ENCODE data around the gene RARG. TPM values are rescaled to one million over a fixed set of nuclear protein-coding genes. Genes with fewer than 3 reads are reported as not detected.
"Not testable (repeated sequence)": the region's sequence is repeated elsewhere in the genome, so short reads cannot be mapped to it uniquely, and the experiment has no call there.

Gene RARG
- total and polyA plus RNA-seq, 2 donors (not counting 3 experiments of a cell fraction or from before 2014, with no cell fraction given): 9.9 to 19.5 TPM

DNA sequence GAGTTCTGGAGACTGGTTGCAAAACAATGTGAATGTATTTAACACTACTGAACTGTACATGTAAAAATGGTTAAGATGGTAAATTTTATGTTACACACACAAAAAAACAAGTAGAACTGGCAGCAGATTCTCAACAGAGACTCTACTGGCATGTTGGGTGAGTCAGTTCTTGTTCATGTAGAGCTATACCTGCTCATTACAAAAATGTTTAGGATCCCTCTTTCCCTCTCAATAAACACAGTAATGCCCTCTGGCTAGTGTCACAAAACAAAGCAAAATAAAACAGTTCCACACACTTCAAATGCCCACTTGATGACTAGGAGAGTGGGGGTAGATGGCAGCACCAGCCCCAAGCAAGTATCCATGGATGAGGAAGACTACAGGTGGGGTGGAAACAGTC is 65.2 kb downstream of the RARG start:
- Histone ChIP-seq H3K9me1 (replicated peaks; ENCODE audit: control insufficient read depth, extremely low read depth, insufficient read depth, low read length) (no peaks in the 10 kb centered on the region), H3K4me2 (ENCODE audit: insufficient read depth, low read length) (no peak overlapping the region), H3K79me2 (ENCODE audit: control insufficient read depth, insufficient read depth, low read length) (no peaks in the 10 kb centered on the region), H3K27me3 (ENCODE audit: control insufficient read depth in 2 of 2, insufficient read depth in 2 of 2, low read length in 2 of 2) (no peaks in the 10 kb centered on the region), H3K9me3 (replicated peaks; ENCODE audit: control insufficient read depth, insufficient read depth, low read length) (no peaks in the 10 kb centered on the region), H2AFZ (ENCODE audit: low read depth, low read length) (no peak overlapping the region), H3K36me3 (ENCODE audit: control insufficient read depth in 2 of 2, extremely low read depth in 1 of 2, insufficient read depth in 2 of 2, low read length in 2 of 2) (peaks cover 0 to 5% of the 10 kb centered on the region in 2 experiments), H3K4me3 (replicated peaks in 1 of 3; ENCODE audit: insufficient read depth in 1 of 3, low read depth in 1 of 3, low read length in 3 of 3) (no peak overlapping the region), H3K9ac (replicated peaks; ENCODE audit: extremely low read depth, insufficient read depth, low read length) (no peak overlapping the region), H3K27ac (ENCODE audit: insufficient read depth, low read depth, low read length) (no peak overlapping the region), H3K4me1 (ENCODE audit: control insufficient read depth, extremely low read depth, insufficient read depth, low read length) (no peaks in the 10 kb centered on the region), H4K20me1 (replicated peaks; ENCODE audit: control insufficient read depth, extremely low read depth, insufficient read depth, low read length) (no peaks in the 10 kb centered on the region)
- CTCF ChIA-PET: interaction anchor here (1.7 kb wide), 1 partner anchor 26 kb away, joined by 4 read pairs; no protein-coding TSS in a partner anchor
- DNase-seq (ENCODE audit: low read depth, low spot score) (no peak), FAIRE-seq (no peak)
- TF ChIP-seq, protein P1, sequence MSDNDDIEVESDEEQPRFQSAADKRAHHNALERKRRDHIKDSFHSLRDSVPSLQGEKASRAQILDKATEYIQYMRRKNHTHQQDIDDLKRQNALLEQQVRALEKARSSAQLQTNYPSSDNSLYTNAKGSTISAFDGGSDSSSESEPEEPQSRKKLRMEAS (IDR thresholded peaks at IDR 0.05; ENCODE audit: insufficient read depth, insufficient read length): no peak
- no peak for TF ChIP-seq GATA2 (IDR thresholded peaks at IDR 0.05; ENCODE audit: insufficient read depth, insufficient read length, low read depth, low read length)
- no peak for TF ChIP-seq MYC (IDR thresholded peaks at IDR 0.05; ENCODE audit: low read depth, low read length)
- TF ChIP-seq JUN (IDR thresholded peaks at IDR 0.05; ENCODE audit: borderline replicate concordance, insufficient read depth, insufficient read length, low read depth): no peak
- no peak for TF ChIP-seq POLR2AphosphoS5 (IDR thresholded peaks at IDR 0.05; ENCODE audit: insufficient read depth, low read depth, low read length)
- TF ChIP-seq, protein P2, sequence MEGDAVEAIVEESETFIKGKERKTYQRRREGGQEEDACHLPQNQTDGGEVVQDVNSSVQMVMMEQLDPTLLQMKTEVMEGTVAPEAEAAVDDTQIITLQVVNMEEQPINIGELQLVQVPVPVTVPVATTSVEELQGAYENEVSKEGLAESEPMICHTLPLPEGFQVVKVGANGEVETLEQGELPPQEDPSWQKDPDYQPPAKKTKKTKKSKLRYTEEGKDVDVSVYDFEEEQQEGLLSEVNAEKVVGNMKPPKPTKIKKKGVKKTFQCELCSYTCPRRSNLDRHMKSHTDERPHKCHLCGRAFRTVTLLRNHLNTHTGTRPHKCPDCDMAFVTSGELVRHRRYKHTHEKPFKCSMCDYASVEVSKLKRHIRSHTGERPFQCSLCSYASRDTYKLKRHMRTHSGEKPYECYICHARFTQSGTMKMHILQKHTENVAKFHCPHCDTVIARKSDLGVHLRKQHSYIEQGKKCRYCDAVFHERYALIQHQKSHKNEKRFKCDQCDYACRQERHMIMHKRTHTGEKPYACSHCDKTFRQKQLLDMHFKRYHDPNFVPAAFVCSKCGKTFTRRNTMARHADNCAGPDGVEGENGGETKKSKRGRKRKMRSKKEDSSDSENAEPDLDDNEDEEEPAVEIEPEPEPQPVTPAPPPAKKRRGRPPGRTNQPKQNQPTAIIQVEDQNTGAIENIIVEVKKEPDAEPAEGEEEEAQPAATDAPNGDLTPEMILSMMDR (IDR thresholded peaks at IDR 0.05; ENCODE audit: extremely low read depth in 1 of 2, insufficient read depth in 1 of 2, low read depth in 1 of 2, low read length in 2 of 2): no peak
- TF ChIP-seq POLR2A (IDR thresholded peaks at IDR 0.05; ENCODE audit: low read depth, low read length): no peak
- TF ChIP-seq FOS (IDR thresholded peaks at IDR 0.05; ENCODE audit: borderline replicate concordance, insufficient read depth, low read length): no peak
- TF ChIP-seq EZH2 (IDR thresholded peaks at IDR 0.05; ENCODE audit: borderline replicate concordance, low read depth, low read length, severe bottlenecking): no peak
- dilution Hi-C loops (cut with MboI; ENCODE audit: extremely low pct_ligation_motif_present, low sequenced_read_pairs): no loop called here
- intact Hi-C loops (cut with micrococcal nuclease): no loop called here
- BruUV-seq (replicated peaks): no TSS peak
- POLR2A ChIA-PET: no interaction called here

DNA sequence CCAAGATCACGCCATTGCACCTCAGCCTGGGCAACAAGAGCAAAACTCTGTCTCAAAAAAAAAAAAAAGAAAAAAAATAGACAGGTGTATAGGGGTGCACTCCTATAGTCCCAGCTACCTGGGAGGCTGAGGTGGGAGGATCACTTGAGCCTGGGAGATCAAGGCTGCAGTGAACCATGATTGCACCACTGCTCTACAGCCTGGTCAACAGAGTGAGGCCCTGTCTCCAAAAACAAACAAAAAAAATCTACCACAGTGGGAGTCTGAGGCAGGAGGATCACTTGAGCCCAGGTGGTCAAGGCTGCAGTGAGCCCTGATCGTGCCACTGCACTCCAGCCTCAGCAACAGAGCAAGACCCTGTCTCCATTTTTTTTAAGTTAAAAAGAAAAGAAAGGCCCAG is 69.0 kb downstream of the RARG start:
- H3K9me3 ChIP-seq (replicated peaks; ENCODE audit: control insufficient read depth, insufficient read depth, low read length); POLR2A ChIA-PET; H2AFZ ChIP-seq (ENCODE audit: low read depth, low read length); H3K4me1 ChIP-seq (ENCODE audit: control insufficient read depth, extremely low read depth, insufficient read depth, low read length); DNase-seq (ENCODE audit: low read depth, low spot score); H3K9me1 ChIP-seq (replicated peaks; ENCODE audit: control insufficient read depth, extremely low read depth, insufficient read depth, low read length); H3K9ac ChIP-seq (replicated peaks; ENCODE audit: extremely low read depth, insufficient read depth, low read length); BruUV-seq (replicated peaks); H3K36me3 ChIP-seq (ENCODE audit: control insufficient read depth in 2 of 2, extremely low read depth in 1 of 2, insufficient read depth in 2 of 2, low read length in 2 of 2); H4K20me1 ChIP-seq (replicated peaks; ENCODE audit: control insufficient read depth, extremely low read depth, insufficient read depth, low read length); H3K79me2 ChIP-seq (ENCODE audit: control insufficient read depth, insufficient read depth, low read length); intact Hi-C loops (cut with micrococcal nuclease); H3K4me3 ChIP-seq (replicated peaks in 1 of 3; ENCODE audit: insufficient read depth in 1 of 3, low read depth in 1 of 3, low read length in 3 of 3); FAIRE-seq; dilution Hi-C loops (cut with MboI; ENCODE audit: extremely low pct_ligation_motif_present, low sequenced_read_pairs); H3K27me3 ChIP-seq (ENCODE audit: control insufficient read depth in 2 of 2, insufficient read depth in 2 of 2, low read length in 2 of 2); H3K27ac ChIP-seq (ENCODE audit: insufficient read depth, low read depth, low read length); H3K4me2 ChIP-seq (ENCODE audit: insufficient read depth, low read length): not testable (repeated sequence)
- CTCF ChIA-PET: interaction anchor here (1.3 to 7.5 kb wide), 2 partner anchors 27 to 34 kb away, joined by 4 to 249 read pairs; no protein-coding TSS in a partner anchor
